ENCODE data around the gene SH3RF1. TPM values are rescaled to one million over a fixed set of nuclear protein-coding genes. Genes with fewer than 3 reads are reported as not detected.

Gene SH3RF1
- total and polyA plus RNA-seq, 2 of the 8 experiments (the other 6 are each of a cell fraction or from before 2014, with no cell fraction given), result 6.9 to 15.1 TPM

DNA sequence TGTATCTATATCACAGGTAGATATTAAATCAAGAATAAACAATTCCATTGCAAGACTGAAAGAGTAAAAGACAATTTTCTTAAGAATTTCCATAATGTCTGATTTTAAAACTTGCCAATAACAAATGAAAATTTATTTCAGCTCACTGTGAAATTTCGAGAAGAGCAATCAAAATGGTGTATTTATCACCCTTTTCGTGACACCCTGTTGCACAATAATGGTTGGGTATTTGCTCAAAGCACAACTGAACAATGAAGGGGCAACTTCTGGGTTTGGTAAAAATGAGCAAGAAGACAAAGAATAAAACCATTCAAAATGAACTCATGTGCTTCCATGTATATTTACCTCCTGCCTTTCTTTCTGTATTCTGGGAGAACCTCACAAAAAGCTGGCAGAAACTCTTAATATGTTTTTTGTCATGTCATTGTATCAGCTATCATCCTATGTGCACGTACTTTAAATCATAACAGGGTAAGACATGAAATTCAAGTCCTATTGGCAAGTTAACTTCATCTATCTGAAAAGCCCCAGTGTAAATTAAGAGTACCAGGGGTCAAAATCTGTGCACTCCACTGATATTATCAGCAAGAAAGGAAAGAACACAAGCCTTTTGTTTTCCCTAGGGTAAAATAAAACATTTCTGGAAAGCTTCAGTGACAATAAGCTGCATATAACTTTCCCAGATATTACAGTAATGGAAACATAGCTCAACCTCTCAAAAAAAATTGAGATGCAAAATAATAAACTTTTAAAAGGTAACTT, 133.8 kb downstream of the SH3RF1 start:
- Histone ChIP-seq H3K18ac (ENCODE audit: extremely low read depth, low read length) (no peak overlapping the region), H3K79me2 (ENCODE audit: control insufficient read depth in 1 of 2, insufficient read depth in 2 of 2, low read length in 2 of 2) (no peaks in the 10 kb centered on the region), H3K79me1 (ENCODE audit: low read depth, low read length) (no peaks in the 10 kb centered on the region; the same call in 1 of the 2 replicates), H2BK5ac (ENCODE audit: low read depth, low read length) (no peak overlapping the region), H3K4ac (replicated peaks; ENCODE audit: insufficient read length, low read depth, low read length) (no peak overlapping the region), H2BK120ac (replicated peaks; ENCODE audit: low read depth, low read length) (no peak overlapping the region), H3K27ac (ENCODE audit: low read depth, low read length) (no peak overlapping the region), H2BK12ac (ENCODE audit: low read depth, low read length) (no peak overlapping the region), H3K23ac (ENCODE audit: insufficient read length) (no peak overlapping the region), H4K5ac (ENCODE audit: insufficient read length, low read depth, low read length) (no peak overlapping the region), H3K9me3 (ENCODE audit: insufficient read depth in 2 of 2, low read depth in 1 of 2, low read length in 1 of 2) (no peaks in the 10 kb centered on the region), H3K14ac (ENCODE audit: insufficient read length) (no peak overlapping the region), H4K20me1 (replicated peaks in 1 of 2; ENCODE audit: control insufficient read depth in 1 of 2, insufficient read depth in 2 of 2, low read length in 2 of 2) (no peaks in the 10 kb centered on the region), H2AK5ac (ENCODE audit: low read depth, low read length) (no peak overlapping the region), H3K4me3 (ENCODE audit: extremely low read depth in 1 of 4, insufficient read depth in 2 of 4, low read depth in 3 of 4, low read length in 4 of 4) (no peak overlapping the region), H3K4me2 (ENCODE audit: insufficient read depth in 1 of 2, low read depth in 2 of 2, low read length in 2 of 2) (no peak overlapping the region), H3K4me1 (replicated peaks in 1 of 4; ENCODE audit: control insufficient read depth in 3 of 4, insufficient read depth in 4 of 4, low read length in 3 of 4) (no peaks in the 10 kb centered on the region), H2AFZ (ENCODE audit: low read length) (no peak overlapping the region), H2BK15ac (ENCODE audit: low read length) (no peak overlapping the region), H3K23me2 (ENCODE audit: low read depth, low read length) (no peaks in the 10 kb centered on the region), H3K9ac (replicated peaks in 1 of 4; ENCODE audit: extremely low read depth in 1 of 4, low read depth in 3 of 4, low read length in 3 of 4) (peak overlapping the region in 1 of 4 experiments; percentile 34; a peak in 1 of 7 replicates), H3K36me3 (ENCODE audit: control insufficient read depth in 2 of 4, insufficient read depth in 4 of 4, low read length in 3 of 4) (peaks cover 0 to 17% (median 3%) of the 10 kb centered on the region in 4 experiments; a peak in 6 of 8 replicates), H3K27me3 (replicated peaks in 1 of 4; ENCODE audit: control insufficient read depth in 3 of 4, extremely low read depth in 1 of 4, insufficient read depth in 3 of 4, low read length in 3 of 4) (no peaks in the 10 kb centered on the region), H4K91ac (replicated peaks; ENCODE audit: insufficient read length, low read length) (no peak overlapping the region), H2BK20ac (ENCODE audit: low read length) (no peak overlapping the region), H4K8ac (ENCODE audit: extremely low read depth, insufficient read depth, low read length) (no peak overlapping the region), H3K56ac (replicated peaks; ENCODE audit: insufficient read length, low read depth, low read length) (no peak overlapping the region)
- FAIRE-seq, result no peak
- TF ChIP-seq CEBPB (IDR thresholded peaks at IDR 0.05; ENCODE audit: low read depth, low read length) (peak; percentile 3; the same call in 1 of the 2 replicates), BACH1 (IDR thresholded peaks at IDR 0.05; ENCODE audit: low read length) (no peak)
- POLR2A ChIA-PET (ENCODE audit: partially characterized antibody), result interaction anchor here (1.2 kb wide), 1 partner anchor 9 kb away, joined by 4 read pairs; no protein-coding TSS in a partner anchor
- DNase-seq (ENCODE audit: low read depth in 1 of 2, low spot score in 2 of 2), result no peak
- CTCF ChIA-PET (ENCODE audit: partially characterized antibody), result interaction anchor here (1.0 to 1.5 kb wide), 4 partner anchors 16 to 123 kb away, joined by 3 read pairs; no protein-coding TSS in a partner anchor
- WGBS, 2 experiments (ENCODE audit: extremely low coverage in 1 of 2, insufficient coverage in 1 of 2, insufficient read length in 1 of 2, insufficient replicate concordance in 2 of 2, low coverage in 1 of 2, low lambda C conversion rate in 2 of 2, missing lambda C conversion rate in 1 of 2), result 90% methylated on average over 3 of the region's 3 CpGs; no CpG with 5 or more reads in 1 of the 2 experiments
